WTC11 (cell line): ENCODE data around the gene SVIL. TPM values are rescaled to one million over a fixed set of nuclear protein-coding genes. Genes with fewer than 3 reads are reported as not detected.
"Not testable (repeated sequence)": the region's sequence is repeated elsewhere in the genome, so short reads cannot be mapped to it uniquely, and the experiment has no call there.

Experiments used
- ATAC-seq: fragments of 200-7000 bp; cut with Tn5 transposase; 2 replicates; pipeline ENCODE4 v1.10.0; 2021; ENCODE audit warnings: mild to moderate bottlenecking, moderate library complexity
- CTCF ChIA-PET: fragments of 300-600 bp; sonication (Branson Sonifier 250); formaldehyde crosslinking; loops from one replicate; lab custom pipeline; 2021; ENCODE audit warnings: antibody characterized with exemption; lab: Charles Lee
- POLR2A ChIA-PET: fragments of 350-600 bp; sonication (Branson Sonifier 250); formaldehyde crosslinking; loops from one replicate; lab custom pipeline; 2021; ENCODE audit warnings: antibody characterized with exemption; lab: Charles Lee
- DNase-seq: peaks from one replicate; pipeline ENCODE4 v3.0.0; 2021; ENCODE audit warnings: low spot score
- H3K27ac Mint-ChIP-seq: 2 replicates; pipeline ENCODE4 v1.8.0; 2021; ENCODE audit warnings: mixed read lengths
- H3K27me3 Mint-ChIP-seq: 2 replicates; pipeline ENCODE4 v1.8.0; 2021; ENCODE audit warnings: low read depth, mild to moderate bottlenecking, moderate library complexity, mixed read lengths
- H3K36me3 Mint-ChIP-seq: 2 replicates; pipeline ENCODE4 v1.8.0; 2021; ENCODE audit warnings: mixed read lengths
- H3K4me1 Mint-ChIP-seq: 2 replicates; pipeline ENCODE4 v1.8.0; 2022; ENCODE audit warnings: mixed read lengths
- H3K4me3 Mint-ChIP-seq: 2 replicates; pipeline ENCODE4 v1.8.0; 2021; ENCODE audit warnings: mild to moderate bottlenecking, moderate library complexity, mixed read lengths
- H3K9me3 Mint-ChIP-seq: 2 replicates; pipeline ENCODE4 v1.8.0; 2021; ENCODE audit warnings: mixed read lengths
- FOXP1 ChIP-seq: sonication (generic); formaldehyde crosslinking; IDR thresholded peaks from 2 replicates; pipeline ENCODE4 v1.8.0; 2022; ENCODE audit warnings: missing genetic modification reagents, mild to moderate bottlenecking, moderate library complexity, borderline replicate concordance
- FOXP4 ChIP-seq: sonication (generic); formaldehyde crosslinking; IDR thresholded peaks from 2 replicates; pipeline ENCODE4 v1.8.0; 2022; ENCODE audit warnings: mild to moderate bottlenecking, missing genetic modification reagents
- GRHL2 ChIP-seq: fragments of 250-450 bp; sonication (Bioruptor Pico); IDR thresholded peaks from 2 replicates; pipeline ENCODE4 v1.8.0; 2022; ENCODE audit warnings: mild to moderate bottlenecking, moderate library complexity; ENCODE audit not compliant: insufficient replicate concordance, severe bottlenecking
- JAZF1 ChIP-seq: fragments of 250-450 bp; sonication (Bioruptor Pico); IDR thresholded peaks from 2 replicates; pipeline ENCODE4 v1.9.0; 2021; ENCODE audit warnings: moderate library complexity, mild to moderate bottlenecking, inconsistent platforms
- MYBL2 ChIP-seq: sonication (generic); formaldehyde crosslinking; IDR thresholded peaks from 2 replicates; pipeline ENCODE4 v1.8.1; 2023; ENCODE audit warnings: mild to moderate bottlenecking, moderate library complexity, missing genetic modification reagents
- NR3C1 ChIP-seq: sonication (generic); formaldehyde crosslinking; conservative IDR thresholded peaks from 2 replicates; pipeline ENCODE4 v1.8.1; 2023; ENCODE audit warnings: low read depth, mild to moderate bottlenecking, missing genetic modification reagents
- PREB ChIP-seq: sonication (generic); formaldehyde crosslinking; IDR thresholded peaks from 2 replicates; pipeline ENCODE4 v1.8.1; 2022; ENCODE audit warnings: mild to moderate bottlenecking, missing genetic modification reagents, moderate library complexity, borderline replicate concordance
- SMAD4 ChIP-seq: sonication (generic); formaldehyde crosslinking; IDR thresholded peaks from 2 replicates; pipeline ENCODE4 v1.8.0; 2022; ENCODE audit warnings: mild to moderate bottlenecking, missing genetic modification reagents
- ZNF396 ChIP-seq: fragments of 250-450 bp; sonication (Bioruptor Pico); IDR thresholded peaks from 2 replicates; pipeline ENCODE4 v1.8.0; 2021; ENCODE audit warnings: mild to moderate bottlenecking, moderate library complexity, borderline replicate concordance
- total RNA-seq: library from RNA; stranded (reverse); gene quantifications from 3 replicates; pipeline ENCODE4 v1.2.3, GENCODE V29; 2021
- TF ChIP-seq, protein P1 (sequence below): fragments of 250-450 bp; sonication (Bioruptor Pico); IDR thresholded peaks from 2 replicates; pipeline ENCODE4 v1.9.0; 2021; ENCODE audit warnings: mild to moderate bottlenecking, borderline replicate concordance
- TF ChIP-seq, protein P2 (sequence below): fragments of 250-450 bp; sonication (Bioruptor Pico); IDR thresholded peaks from 2 replicates; pipeline ENCODE4 v2.1.2; 2022; ENCODE audit warnings: mild to moderate bottlenecking, moderate library complexity
- TF ChIP-seq, protein P3 (sequence below): sonication (generic); formaldehyde crosslinking; IDR thresholded peaks from 2 replicates; pipeline ENCODE4 v1.8.1; 2022; ENCODE audit warnings: low read depth, mild to moderate bottlenecking, moderate library complexity, missing genetic modification reagents, borderline replicate concordance
- TF ChIP-seq, protein P4 (sequence below): sonication (generic); formaldehyde crosslinking; IDR thresholded peaks from 2 replicates; pipeline ENCODE4 v1.8.1; 2023; ENCODE audit warnings: mild to moderate bottlenecking, missing genetic modification reagents
- TF ChIP-seq, protein P5 (sequence below): fragments of 200-600 bp; IDR thresholded peaks from 2 replicates; pipeline ENCODE4 v1.8.0; 2022; ENCODE audit warnings: antibody characterized with exemption

SVIL gene
- total RNA-seq, 1 experiment from 2014 or later: 27.1 TPM

GRCh38 chr10:29575098-29575455 lies 59.7 kb downstream of the SVIL start (continued):
- TF ChIP-seq, protein P1, sequence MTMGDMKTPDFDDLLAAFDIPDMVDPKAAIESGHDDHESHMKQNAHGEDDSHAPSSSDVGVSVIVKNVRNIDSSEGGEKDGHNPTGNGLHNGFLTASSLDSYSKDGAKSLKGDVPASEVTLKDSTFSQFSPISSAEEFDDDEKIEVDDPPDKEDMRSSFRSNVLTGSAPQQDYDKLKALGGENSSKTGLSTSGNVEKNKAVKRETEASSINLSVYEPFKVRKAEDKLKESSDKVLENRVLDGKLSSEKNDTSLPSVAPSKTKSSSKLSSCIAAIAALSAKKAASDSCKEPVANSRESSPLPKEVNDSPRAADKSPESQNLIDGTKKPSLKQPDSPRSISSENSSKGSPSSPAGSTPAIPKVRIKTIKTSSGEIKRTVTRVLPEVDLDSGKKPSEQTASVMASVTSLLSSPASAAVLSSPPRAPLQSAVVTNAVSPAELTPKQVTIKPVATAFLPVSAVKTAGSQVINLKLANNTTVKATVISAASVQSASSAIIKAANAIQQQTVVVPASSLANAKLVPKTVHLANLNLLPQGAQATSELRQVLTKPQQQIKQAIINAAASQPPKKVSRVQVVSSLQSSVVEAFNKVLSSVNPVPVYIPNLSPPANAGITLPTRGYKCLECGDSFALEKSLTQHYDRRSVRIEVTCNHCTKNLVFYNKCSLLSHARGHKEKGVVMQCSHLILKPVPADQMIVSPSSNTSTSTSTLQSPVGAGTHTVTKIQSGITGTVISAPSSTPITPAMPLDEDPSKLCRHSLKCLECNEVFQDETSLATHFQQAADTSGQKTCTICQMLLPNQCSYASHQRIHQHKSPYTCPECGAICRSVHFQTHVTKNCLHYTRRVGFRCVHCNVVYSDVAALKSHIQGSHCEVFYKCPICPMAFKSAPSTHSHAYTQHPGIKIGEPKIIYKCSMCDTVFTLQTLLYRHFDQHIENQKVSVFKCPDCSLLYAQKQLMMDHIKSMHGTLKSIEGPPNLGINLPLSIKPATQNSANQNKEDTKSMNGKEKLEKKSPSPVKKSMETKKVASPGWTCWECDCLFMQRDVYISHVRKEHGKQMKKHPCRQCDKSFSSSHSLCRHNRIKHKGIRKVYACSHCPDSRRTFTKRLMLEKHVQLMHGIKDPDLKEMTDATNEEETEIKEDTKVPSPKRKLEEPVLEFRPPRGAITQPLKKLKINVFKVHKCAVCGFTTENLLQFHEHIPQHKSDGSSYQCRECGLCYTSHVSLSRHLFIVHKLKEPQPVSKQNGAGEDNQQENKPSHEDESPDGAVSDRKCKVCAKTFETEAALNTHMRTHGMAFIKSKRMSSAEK (CRISPR knock-in tag): no peak
- no peak for TF ChIP-seq SMAD4
- no peak for TF ChIP-seq FOXP4 (CRISPR knock-in tag)
- TF ChIP-seq ZNF396 (CRISPR knock-in tag): no peak
- no peak for TF ChIP-seq JAZF1
- TF ChIP-seq MYBL2: no peak
- TF ChIP-seq GRHL2 (CRISPR knock-in tag): no peak
- no peak for TF ChIP-seq FOXP1 (CRISPR knock-in tag)

GRCh38 chr10:29574212-29575097 lies 60.3 kb downstream of the SVIL start:
- H3K27ac Mint-ChIP-seq, H3K4me3 Mint-ChIP-seq, ATAC-seq, DNase-seq, H3K27me3 Mint-ChIP-seq, H3K36me3 Mint-ChIP-seq, POLR2A ChIA-PET, H3K9me3 Mint-ChIP-seq, CTCF ChIA-PET: not testable (repeated sequence)
- H3K4me1 Mint-ChIP-seq: peaks cover 30% of the 10 kb centered on the region

- H3K27ac Mint-ChIP-seq, H3K4me3 Mint-ChIP-seq, H3K27me3 Mint-ChIP-seq, ATAC-seq, H3K9me3 Mint-ChIP-seq, POLR2A ChIA-PET, DNase-seq, H3K36me3 Mint-ChIP-seq: not testable (repeated sequence)
- CTCF ChIA-PET: interaction anchor here (1.2 to 1.7 kb wide), 3 partner anchors 12 to 53 kb away, joined by 4 to 10 read pairs (median 4); no protein-coding TSS in a partner anchor
- H3K4me1 Mint-ChIP-seq: peaks cover 51% of the 10 kb centered on the region
These were observed 64.5 kb downstream of the SVIL start for GRCh38 chr10:29570248-29570647.

DNA sequence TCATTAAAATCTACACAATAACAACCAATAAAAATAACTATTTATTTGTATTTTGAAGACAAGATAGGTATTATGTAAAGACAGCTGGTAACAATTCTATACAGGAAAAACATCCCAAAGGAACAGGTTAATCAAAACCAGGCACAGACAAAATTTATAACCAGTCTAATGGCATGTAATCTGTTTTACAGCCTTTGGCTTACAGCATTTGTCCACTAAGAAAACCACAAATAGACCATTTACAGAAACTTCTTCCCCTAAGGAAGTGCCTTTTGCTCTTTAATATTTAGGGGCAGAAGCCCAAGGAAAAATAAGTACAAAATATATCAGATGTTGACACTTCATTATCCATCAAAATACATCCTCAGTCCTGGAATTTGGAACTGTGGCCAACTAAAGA lies 65.0 kb downstream of the SVIL start:
- H3K36me3 Mint-ChIP-seq: no peaks in the 10 kb centered on the region
- ATAC-seq (no peak), DNase-seq (no peak)
- H3K27me3 Mint-ChIP-seq: no peaks in the 10 kb centered on the region
- H3K4me3 Mint-ChIP-seq: no peak overlapping the region
- POLR2A ChIA-PET: no interaction called here
- CTCF ChIA-PET: interaction anchor here (1.7 kb wide), 1 partner anchor 35 kb away, joined by 10 read pairs; no protein-coding TSS in a partner anchor
- H3K9me3 Mint-ChIP-seq: no peaks in the 10 kb centered on the region
- no peak overlapping the region for H3K27ac Mint-ChIP-seq
- H3K4me1 Mint-ChIP-seq: peaks cover 51% of the 10 kb centered on the region
- TF ChIP-seq, protein P2, sequence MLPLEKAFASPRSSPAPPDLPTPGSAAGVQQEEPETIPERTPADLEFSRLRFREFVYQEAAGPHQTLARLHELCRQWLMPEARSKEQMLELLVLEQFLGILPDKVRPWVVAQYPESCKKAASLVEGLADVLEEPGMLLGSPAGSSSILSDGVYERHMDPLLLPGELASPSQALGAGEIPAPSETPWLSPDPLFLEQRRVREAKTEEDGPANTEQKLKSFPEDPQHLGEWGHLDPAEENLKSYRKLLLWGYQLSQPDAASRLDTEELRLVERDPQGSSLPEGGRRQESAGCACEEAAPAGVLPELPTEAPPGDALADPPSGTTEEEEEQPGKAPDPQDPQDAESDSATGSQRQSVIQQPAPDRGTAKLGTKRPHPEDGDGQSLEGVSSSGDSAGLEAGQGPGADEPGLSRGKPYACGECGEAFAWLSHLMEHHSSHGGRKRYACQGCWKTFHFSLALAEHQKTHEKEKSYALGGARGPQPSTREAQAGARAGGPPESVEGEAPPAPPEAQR (CRISPR knock-in tag): no peak
- TF ChIP-seq NR3C1 (CRISPR knock-in tag): no peak
- TF ChIP-seq, protein P3, sequence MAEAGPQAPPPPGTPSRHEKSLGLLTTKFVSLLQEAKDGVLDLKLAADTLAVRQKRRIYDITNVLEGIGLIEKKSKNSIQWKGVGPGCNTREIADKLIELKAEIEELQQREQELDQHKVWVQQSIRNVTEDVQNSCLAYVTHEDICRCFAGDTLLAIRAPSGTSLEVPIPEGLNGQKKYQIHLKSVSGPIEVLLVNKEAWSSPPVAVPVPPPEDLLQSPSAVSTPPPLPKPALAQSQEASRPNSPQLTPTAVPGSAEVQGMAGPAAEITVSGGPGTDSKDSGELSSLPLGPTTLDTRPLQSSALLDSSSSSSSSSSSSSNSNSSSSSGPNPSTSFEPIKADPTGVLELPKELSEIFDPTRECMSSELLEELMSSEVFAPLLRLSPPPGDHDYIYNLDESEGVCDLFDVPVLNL (CRISPR knock-in tag): no peak
- TF ChIP-seq, protein P4, sequence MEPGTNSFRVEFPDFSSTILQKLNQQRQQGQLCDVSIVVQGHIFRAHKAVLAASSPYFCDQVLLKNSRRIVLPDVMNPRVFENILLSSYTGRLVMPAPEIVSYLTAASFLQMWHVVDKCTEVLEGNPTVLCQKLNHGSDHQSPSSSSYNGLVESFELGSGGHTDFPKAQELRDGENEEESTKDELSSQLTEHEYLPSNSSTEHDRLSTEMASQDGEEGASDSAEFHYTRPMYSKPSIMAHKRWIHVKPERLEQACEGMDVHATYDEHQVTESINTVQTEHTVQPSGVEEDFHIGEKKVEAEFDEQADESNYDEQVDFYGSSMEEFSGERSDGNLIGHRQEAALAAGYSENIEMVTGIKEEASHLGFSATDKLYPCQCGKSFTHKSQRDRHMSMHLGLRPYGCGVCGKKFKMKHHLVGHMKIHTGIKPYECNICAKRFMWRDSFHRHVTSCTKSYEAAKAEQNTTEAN: no peak
- TF ChIP-seq, protein P5, sequence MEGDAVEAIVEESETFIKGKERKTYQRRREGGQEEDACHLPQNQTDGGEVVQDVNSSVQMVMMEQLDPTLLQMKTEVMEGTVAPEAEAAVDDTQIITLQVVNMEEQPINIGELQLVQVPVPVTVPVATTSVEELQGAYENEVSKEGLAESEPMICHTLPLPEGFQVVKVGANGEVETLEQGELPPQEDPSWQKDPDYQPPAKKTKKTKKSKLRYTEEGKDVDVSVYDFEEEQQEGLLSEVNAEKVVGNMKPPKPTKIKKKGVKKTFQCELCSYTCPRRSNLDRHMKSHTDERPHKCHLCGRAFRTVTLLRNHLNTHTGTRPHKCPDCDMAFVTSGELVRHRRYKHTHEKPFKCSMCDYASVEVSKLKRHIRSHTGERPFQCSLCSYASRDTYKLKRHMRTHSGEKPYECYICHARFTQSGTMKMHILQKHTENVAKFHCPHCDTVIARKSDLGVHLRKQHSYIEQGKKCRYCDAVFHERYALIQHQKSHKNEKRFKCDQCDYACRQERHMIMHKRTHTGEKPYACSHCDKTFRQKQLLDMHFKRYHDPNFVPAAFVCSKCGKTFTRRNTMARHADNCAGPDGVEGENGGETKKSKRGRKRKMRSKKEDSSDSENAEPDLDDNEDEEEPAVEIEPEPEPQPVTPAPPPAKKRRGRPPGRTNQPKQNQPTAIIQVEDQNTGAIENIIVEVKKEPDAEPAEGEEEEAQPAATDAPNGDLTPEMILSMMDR: no peak
- no peak for TF ChIP-seq PREB
